ENCODE results near the gene OTOP2.

DNA sequence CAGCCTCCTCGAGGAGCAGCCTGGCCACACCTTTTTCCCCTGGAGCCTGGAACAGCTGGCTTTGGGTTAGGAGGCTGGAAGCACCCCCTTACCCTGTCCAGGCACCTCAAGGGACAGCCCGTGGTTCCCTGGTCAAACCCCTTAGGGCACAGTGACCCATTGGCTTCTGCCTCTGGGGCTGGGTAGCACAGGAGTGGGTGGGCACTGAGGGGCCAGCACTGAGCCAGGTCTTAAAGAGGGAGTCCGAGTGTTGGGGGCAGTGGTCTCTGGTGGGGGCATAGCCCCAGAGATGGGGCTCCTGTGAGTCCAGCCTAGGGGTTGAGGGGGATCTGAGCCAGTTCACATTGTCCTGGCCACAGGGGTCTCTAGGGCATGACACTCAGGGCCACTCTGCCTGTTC lies 27.0 kb downstream of the OTOP2 start:
- no peak for TF ChIP-seq POLR2A (IDR thresholded peaks at IDR 0.05)
- no peak for TF ChIP-seq CTCF (IDR thresholded peaks at IDR 0.05)

Measured in thyroid gland (tissue), 4 donors.